GM21825 (cell line): ENCODE data around the gene CACNA1I.

Experiments used
- ATAC-seq: cut with Tn5 transposase; IDR thresholded peaks from one replicate; pipeline ENCODE4 v1.9.1; 2021; ENCODE audit warnings: mild to moderate bottlenecking, moderate library complexity; ENCODE audit not compliant: unreplicated experiment

CACNA1I gene

GRCh38 chr22:39595622-39596172 is 25.1 kb downstream of the CACNA1I start:
- no peak for ATAC-seq

DNA sequence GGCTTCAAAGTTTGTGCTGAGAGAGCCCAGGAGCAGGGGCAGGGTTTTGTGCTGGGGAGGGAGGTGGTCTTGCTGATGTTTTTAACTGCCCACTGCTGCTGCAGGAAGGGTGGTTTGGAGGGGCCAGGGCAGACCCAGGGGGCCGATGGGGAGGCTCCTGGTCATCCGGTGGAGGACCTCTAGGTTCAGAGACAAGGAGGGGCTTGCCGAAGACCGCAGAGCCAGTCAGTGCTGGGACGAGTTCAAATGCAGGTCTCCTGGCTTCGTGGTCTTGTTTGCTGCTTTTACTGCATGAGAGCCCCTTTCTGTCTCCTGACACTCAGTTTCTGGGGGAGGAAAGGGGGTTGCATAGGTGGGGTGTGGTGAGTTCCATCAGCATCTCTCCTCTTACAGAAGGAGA is 26.0 kb downstream of the CACNA1I start:
- ATAC-seq, result no peak

GRCh38 chr22:39597236-39597869 is 26.8 kb downstream of the CACNA1I start:
- no peak for ATAC-seq

- ATAC-seq, result no peak
Observed at GRCh38 chr22:39598017-39598965, 27.7 kb downstream of the CACNA1I start.

- ATAC-seq, result no peak
Observed at GRCh38 chr22:39600491-39601179, 30.1 kb downstream of the CACNA1I start.

DNA sequence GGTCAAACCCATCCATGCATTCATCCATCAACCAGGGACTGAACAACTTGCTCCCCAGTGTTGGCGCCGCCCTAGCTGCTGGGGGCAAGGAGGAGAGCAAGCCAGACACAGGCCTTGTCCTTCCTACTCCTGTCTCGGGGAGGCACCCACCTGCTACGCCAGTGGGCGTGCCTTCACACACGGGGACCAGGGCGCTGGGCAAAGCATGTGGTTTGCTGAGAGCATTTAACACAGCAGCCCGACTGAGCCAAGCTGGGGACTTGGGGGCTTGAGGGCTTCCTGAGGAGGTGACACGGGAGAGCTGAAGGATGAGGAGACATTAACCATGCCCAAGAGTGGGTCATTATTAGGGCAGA is 30.6 kb downstream of the CACNA1I start:
- ATAC-seq, result no peak

- no peak for ATAC-seq
Observed at GRCh38 chr22:39603345-39603744, 32.8 kb downstream of the CACNA1I start.

DNA sequence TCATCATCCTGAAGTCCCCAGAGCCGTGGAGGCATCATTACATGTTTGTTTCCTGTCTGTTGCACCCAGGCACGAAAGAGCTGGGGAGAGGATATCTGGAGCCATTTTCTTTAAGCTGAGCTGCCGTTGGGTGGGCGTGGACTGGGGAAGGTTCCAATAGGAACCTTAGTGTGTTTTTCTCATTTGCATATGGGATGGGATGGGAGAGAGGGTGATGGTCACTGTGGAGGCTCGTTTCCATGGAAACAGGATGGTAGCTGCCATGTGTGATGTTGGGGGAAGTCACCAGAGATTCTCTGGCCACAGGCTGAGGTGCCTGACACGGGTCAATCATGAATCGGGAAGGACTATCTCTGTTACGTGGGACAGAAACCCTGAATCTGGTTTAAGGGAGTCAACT is 39.7 kb downstream of the CACNA1I start:
- no peak for ATAC-seq

- no peak for ATAC-seq
Observed at GRCh38 chr22:39610766-39611165, 40.2 kb downstream of the CACNA1I start.

DNA sequence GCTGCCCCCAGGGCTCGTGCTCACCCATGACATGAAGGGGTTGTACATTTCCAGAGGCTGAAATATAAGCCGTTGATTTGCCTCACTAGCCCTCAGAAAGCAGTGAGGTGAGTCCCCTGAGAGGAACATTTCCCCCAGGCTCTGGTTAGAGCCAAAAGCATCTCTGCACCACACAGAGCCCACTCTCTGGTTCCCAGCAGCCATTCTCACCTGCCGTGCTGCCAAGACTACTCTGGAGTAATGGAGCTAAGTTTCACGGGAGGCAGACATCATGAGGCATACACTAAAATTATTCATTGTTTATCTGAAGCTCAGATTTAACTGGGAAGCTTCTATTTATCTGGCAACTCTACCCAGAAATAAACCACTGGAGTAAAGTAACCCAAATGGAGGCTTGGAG is 40.8 kb downstream of the CACNA1I start:
- no peak for ATAC-seq

DNA sequence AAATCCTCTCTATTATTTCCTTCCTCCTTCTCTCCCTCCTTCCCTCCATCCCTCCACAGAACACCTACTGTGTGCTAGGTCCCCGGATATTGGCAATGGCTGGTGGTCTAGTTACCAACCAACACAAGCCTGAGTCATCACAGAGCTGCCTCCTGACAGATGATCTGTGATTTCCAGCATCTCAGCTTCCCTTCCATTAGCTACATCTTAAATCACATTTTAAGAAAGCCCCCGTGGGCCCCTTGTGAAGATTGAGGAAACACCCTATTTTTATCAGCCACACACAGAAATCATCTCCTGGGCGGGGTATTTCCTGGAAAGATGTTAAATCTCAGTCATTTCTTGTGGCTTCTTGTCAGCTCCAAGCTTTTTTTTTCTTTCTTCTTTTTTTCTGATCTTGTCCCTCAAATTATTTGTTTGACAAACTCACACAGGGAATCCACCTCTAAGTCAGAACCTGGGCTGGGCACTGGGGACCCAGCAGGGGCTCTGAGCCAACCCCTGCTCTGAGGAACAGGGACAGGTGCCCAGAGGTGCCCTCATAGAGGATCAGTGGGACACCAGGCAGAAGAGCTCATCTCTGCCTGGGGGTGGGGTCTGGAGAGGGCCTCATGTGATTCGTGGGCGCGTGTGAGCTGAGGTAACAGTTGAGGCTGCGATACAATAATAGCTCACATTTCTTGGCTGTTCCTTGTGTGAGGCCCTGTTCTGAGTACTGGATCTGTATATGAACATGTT is 42.4 kb downstream of the CACNA1I start:
- no peak for ATAC-seq

DNA sequence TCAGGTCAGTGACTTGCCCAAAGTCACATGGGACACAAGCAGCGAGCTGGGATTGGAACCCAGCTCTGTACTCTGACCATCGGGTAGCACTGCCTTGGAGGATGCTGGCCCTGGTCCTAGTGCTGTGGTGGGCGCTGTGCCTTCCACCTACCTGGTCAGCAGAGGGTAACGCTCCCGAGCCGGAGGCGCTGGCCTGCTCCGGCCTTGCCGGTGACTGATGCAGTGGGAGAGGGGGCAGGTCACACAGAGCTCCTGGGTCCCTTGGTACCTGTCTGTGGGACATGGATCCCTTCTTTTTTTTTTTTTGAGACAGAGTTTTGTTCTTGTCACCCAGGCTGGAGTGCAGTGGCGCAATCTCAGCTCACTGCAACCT is 43.0 kb downstream of the CACNA1I start:
- no peak for ATAC-seq

GRCh38 chr22:39614442-39614841 is 43.9 kb downstream of the CACNA1I start:
- ATAC-seq, result no peak

DNA sequence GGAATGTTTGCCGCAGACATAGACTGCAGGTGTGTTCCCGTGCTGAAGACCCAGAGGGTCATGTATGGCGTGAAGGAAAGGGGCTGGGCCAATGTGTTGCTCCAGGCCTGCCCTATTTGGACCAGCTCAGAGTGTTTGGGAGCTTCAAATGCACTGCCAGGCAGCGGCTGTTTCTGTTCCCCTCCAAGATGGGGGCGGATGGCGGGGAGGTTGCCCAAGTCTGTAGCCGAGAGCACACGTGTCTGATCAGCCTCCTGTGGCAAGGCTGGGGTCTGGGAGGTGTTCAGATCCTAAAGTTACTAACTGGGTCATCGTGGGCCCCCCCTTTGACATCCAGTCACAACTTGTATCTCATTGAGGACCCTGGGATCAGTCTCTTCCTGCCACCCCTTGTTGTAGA is 45.5 kb downstream of the CACNA1I start:
- ATAC-seq, result no peak

GRCh38 chr22:39616781-39617180 is 46.2 kb downstream of the CACNA1I start:
- no peak for ATAC-seq

DNA sequence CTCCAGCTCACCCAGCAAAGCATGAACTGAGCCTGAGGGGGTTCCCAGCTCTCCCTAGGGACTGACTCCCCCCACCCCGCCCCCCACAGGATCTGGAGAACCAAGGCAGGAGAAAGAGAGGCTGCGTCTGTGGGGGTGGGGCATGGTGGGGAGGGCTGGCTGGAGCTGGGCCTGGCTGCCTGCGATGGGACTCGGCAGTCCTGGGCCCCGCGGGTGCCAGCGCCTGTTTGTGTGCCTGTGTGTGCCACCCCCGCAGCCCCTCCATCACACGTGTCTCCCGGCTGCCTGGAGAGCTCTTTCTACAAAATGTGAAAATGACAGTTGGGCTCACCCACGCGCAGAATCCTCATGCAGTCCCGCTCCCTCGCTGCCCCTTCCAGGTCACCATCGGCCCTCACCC is 46.8 kb downstream of the CACNA1I start:
- ATAC-seq, result no peak

GRCh38 chr22:39617970-39618757 is 47.6 kb downstream of the CACNA1I start:
- no peak for ATAC-seq

- ATAC-seq, result no peak
Observed at GRCh38 chr22:39618996-39619530, 48.5 kb downstream of the CACNA1I start.

GRCh38 chr22:39620924-39621690 is 50.6 kb downstream of the CACNA1I start:
- no peak for ATAC-seq
